Ascending aorta (tissue), 2 donors: Measurements from ENCODE around the gene TSPAN4. TPM values are rescaled to one million over a fixed set of nuclear protein-coding genes. Genes with fewer than 3 reads are reported as not detected.

Experiments
- DNase-seq, 2 donors: peaks; one replicate each; pipeline ENCODE4 v3.0.0-alpha.2; 2019; ENCODE audit warnings: low spot score in 2 of 2
- H3K27ac ChIP-seq, 2 donors: fragments of 200-600 bp; sonication (generic); one replicate each; pipeline ENCODE4 v1.5.1; 2016 to 2017; ENCODE audit warnings: mild to moderate bottlenecking in 1 of 2
- H3K27me3 ChIP-seq: fragments of 200-600 bp; sonication (generic); one replicate; pipeline ENCODE4 v1.5.1; 2017
- H3K36me3 ChIP-seq, 2 donors: fragments of 200-600 bp; sonication (generic); one replicate each; pipeline ENCODE4 v1.5.1; 2016
- H3K4me1 ChIP-seq, 2 donors: fragments of 200-600 bp; sonication (generic); one replicate each; pipeline ENCODE4 v1.5.1; 2016 to 2017; ENCODE audit warnings: mild to moderate bottlenecking in 1 of 2
- H3K4me3 ChIP-seq, 2 donors: fragments of 200-600 bp; sonication (generic); one replicate each; pipeline ENCODE4 v1.5.1; 2016 to 2017; ENCODE audit warnings: mild to moderate bottlenecking in 1 of 2
- H3K9me3 ChIP-seq, 2 donors: fragments of 200-600 bp; sonication (generic); one replicate each; pipeline ENCODE4 v1.5.1; 2016
- intact Hi-C: fragments of 100-400 bp; cut with DNase I; formaldehyde crosslinking; loops from one replicate; pipeline ENCODE4 v1.15.1; 2023
- total RNA-seq: library from RNA; depleted of rRNA; stranded (reverse); fragments of >200 nt; gene quantifications from one replicate; pipeline ENCODE4 v1.1.0, GENCODE V29; 2016
- TF ChIP-seq, protein P1 (sequence below), 3 experiments: fragments of 200-600 bp in 2 of 3; fragments of 450-650 bp in 1 of 3; sonication (generic) in 2 of 3; IDR thresholded peaks; one replicate each; pipeline ENCODE4 v1.5.1; 2016 to 2019; ENCODE audit warnings: antibody characterized with exemption in 3 of 3, mild to moderate bottlenecking in 1 of 3, moderate library complexity in 1 of 3

TSPAN4 gene
- total RNA-seq, 1 donor from 2014 or later: 252 TPM

DNA sequence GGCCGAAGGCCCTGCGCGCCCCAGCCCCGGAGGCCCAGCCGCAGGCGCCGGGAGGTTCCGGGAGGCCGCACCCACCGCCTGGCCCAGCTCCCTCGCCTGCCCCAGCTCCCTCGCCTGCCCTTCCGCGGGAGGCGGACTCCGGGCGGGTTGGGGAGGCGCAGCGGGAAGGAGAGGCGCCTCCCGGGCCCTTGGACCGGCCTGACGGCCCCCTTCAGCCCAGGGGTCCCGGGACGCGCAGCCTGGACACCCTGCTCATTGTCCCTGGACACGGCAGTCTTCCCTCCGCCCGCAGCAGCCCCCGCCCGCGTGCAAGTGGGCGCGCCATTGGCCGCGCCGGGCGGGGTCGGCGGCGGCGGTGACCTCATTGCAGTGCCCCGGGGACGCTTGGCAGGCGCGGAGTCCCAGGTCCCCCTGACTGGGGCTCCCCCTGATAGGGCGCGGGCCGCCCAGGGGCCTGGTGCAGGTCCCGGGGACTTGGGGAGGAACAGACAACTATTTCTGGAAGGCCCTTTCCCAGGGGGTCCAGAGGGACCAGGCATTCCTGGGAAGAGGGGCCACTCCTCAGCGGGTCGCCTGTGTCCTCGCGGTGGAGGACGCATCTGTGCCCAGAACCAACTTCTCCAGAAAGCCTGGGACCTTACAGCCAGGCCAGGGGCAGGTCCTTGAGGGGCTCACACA is 9.4 kb upstream of the TSPAN4 start:
- Histone ChIP-seq H3K4me1 (peaks cover 13 to 55% of the 10 kb centered on the region in 2 donors), H3K27ac (peak overlapping the region; percentile 81 to 95), H3K9me3 (no peaks in the 10 kb centered on the region), H3K4me3 (peak overlapping the region; percentile 67 to 84), H3K36me3 (peaks cover 24 to 25% of the 10 kb centered on the region in 2 donors), H3K27me3 (no peaks in the 10 kb centered on the region)
- TF ChIP-seq, protein P1, sequence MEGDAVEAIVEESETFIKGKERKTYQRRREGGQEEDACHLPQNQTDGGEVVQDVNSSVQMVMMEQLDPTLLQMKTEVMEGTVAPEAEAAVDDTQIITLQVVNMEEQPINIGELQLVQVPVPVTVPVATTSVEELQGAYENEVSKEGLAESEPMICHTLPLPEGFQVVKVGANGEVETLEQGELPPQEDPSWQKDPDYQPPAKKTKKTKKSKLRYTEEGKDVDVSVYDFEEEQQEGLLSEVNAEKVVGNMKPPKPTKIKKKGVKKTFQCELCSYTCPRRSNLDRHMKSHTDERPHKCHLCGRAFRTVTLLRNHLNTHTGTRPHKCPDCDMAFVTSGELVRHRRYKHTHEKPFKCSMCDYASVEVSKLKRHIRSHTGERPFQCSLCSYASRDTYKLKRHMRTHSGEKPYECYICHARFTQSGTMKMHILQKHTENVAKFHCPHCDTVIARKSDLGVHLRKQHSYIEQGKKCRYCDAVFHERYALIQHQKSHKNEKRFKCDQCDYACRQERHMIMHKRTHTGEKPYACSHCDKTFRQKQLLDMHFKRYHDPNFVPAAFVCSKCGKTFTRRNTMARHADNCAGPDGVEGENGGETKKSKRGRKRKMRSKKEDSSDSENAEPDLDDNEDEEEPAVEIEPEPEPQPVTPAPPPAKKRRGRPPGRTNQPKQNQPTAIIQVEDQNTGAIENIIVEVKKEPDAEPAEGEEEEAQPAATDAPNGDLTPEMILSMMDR (IDR thresholded peaks at IDR 0.05): no peak
- intact Hi-C loops: loop anchor here (1.0 kb wide), 1 partner anchor 24 kb away; the partner anchor contains the start of gene RPLP2
- peak in 1 of 2 donors; percentile 87 for DNase-seq

DNA sequence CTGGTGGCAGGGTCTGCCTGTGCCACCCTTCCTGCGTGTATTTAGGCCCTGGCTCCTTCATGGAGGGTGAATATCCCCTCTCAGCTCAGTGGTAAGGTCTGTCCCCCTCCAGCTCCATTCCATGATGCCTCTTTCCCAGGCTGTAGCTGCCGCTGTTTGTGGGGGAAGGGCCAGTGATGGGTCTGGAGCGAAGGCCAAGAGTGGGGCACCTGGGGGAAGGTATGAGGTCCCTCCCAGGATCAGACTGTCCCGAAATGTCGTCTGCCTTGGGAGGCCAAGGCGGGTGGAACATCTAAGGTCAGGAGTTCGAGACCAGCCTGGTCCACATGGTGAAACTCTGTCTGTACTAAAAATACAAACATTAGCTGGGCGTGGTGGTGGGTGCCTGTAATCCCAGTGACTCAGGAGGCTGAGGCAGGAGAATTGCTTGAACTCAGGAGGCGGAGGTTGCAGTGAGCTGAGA is 8.8 kb upstream of the TSPAN4 start:
- TF ChIP-seq, protein P1 (IDR thresholded peaks at IDR 0.05): no peak
- H3K27ac ChIP-seq: peak overlapping the region; percentile 81 to 95
- H3K27me3 ChIP-seq: no peaks in the 10 kb centered on the region
- H3K4me3 ChIP-seq: peak overlapping the region; percentile 67 to 84
- no peaks in the 10 kb centered on the region for H3K9me3 ChIP-seq
- peaks cover 13 to 55% of the 10 kb centered on the region in 2 donors for H3K4me1 ChIP-seq
- peak in 1 of 2 donors; percentile 86 for DNase-seq
- intact Hi-C loops: loop anchor here (1.0 kb wide), 2 partner anchors 10 to 25 kb away; partner anchors contain the start of gene RPLP2
- peaks cover 30 to 31% of the 10 kb centered on the region in 2 donors for H3K36me3 ChIP-seq

DNA sequence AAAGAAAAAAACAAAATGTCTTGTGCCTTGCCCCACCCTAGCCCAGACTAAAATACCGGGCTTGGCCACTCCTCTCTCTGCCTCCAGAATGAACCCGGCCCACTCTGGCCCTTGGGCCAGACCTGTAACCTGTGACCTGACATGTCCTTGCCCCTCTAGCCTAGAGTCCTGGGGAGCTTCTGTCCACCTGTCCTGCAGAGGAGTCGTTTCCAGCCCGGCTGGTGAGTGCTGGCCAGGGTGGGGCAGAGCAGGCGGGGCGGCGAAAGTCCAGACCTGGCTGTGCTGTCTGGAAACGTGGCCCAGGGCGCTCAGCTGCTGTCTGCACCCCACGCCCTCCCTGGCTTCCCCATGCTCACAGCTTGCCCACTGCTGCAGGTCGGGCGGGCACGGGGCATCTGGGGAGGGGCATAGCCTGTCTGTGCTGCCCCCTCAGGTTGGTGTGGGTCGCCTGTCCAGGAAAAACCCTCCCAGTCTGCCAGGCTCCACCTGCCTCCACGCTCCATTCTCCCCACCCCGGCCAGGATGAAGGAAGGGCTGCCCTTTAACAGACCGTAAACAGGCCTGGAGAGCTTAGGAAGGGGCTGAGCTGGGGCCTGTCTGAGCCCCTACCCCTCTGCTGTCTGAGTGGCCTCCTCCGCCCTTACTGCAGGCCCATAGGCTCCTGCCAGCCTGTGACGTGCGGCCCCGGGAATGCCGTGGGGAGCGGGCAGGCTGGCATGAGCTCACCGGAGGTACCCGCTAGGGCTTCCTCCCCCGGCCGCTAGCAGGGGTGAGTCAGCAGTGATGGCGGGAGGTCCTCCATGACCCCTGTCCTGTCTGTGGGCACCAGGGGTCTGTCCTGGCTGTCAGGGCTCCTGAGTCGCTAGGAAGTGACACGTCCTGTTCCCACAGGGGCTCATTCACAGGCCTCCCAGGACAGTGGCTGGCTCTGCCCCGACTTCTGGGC is 8.0 kb upstream of the TSPAN4 start:
- H3K36me3 ChIP-seq: peaks cover 37 to 39% of the 10 kb centered on the region in 2 donors
- peak overlapping the region; percentile 67 to 84 for H3K4me3 ChIP-seq
- TF ChIP-seq, protein P1 (IDR thresholded peaks at IDR 0.05): no peak
- H3K27me3 ChIP-seq: no peaks in the 10 kb centered on the region
- intact Hi-C loops: loop anchor here (1.0 kb wide), 1 partner anchor 10 kb away; no protein-coding TSS in a partner anchor
- H3K9me3 ChIP-seq: no peaks in the 10 kb centered on the region
- peaks cover 10 to 48% of the 10 kb centered on the region in 2 donors for H3K4me1 ChIP-seq
- DNase-seq: peak; percentile 79 to 95
- H3K27ac ChIP-seq: peak overlapping the region; percentile 81 to 95

DNA sequence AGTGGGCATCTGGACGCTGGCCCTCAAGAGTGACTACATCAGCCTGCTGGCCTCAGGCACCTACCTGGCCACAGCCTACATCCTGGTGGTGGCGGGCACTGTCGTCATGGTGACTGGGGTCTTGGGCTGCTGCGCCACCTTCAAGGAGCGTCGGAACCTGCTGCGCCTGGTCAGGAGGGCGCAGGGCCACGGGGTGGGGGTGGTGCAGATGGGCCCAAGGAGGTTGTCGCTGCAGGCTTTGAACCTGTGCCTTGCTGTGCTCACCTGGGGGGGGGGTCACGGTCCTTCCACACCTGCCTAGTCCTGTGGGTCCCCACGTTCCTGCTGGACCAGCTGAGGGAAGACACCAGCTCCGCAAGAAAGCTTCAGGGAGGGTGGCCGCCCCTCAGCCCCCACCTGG is 6.4 kb upstream of the TSPAN4 start:
- H3K36me3 ChIP-seq: peaks cover 43 to 49% of the 10 kb centered on the region in 2 donors

DNA sequence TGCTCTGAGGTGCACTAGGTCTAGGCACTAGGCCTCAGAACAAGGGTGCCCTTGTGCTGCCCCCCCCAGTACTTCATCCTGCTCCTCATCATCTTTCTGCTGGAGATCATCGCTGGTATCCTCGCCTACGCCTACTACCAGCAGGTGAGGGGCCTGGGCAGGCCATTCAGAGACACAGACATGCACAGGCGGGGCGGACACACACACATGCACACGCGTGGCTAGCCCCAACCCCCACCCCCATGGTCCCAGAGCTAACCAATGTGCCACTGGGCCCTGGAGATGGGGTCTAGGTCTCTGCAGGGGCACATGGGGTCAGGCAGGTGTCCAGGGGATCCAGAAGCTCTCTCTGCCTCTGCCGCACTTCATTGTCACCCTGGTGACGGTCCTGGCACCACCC is 6.0 kb upstream of the TSPAN4 start:
- no peak overlapping the region for H3K4me3 ChIP-seq
- H3K36me3 ChIP-seq: peaks cover 43 to 49% of the 10 kb centered on the region in 2 donors
- no peak for DNase-seq
- intact Hi-C loops: no loop called here
- no peaks in the 10 kb centered on the region for H3K9me3 ChIP-seq
- peaks cover 14 to 47% of the 10 kb centered on the region in 2 donors for H3K4me1 ChIP-seq
- peak overlapping the region; percentile 14 to 81 for H3K27ac ChIP-seq
- no peaks in the 10 kb centered on the region for H3K27me3 ChIP-seq
- TF ChIP-seq, protein P1 (IDR thresholded peaks at IDR 0.05): no peak

More for the DNA sequence above, 6.4 kb upstream of the TSPAN4 start:
- intact Hi-C loops: no loop called here
- Histone ChIP-seq H3K27ac (peak overlapping the region; percentile 81 to 95), H3K4me1 (peaks cover 14 to 43% of the 10 kb centered on the region in 2 donors), H3K27me3 (no peaks in the 10 kb centered on the region), H3K4me3 (no peak overlapping the region), H3K9me3 (no peaks in the 10 kb centered on the region)
- no peak for DNase-seq
- TF ChIP-seq, protein P1 (IDR thresholded peaks at IDR 0.05): no peak
